SK-N-SH treated with all-trans-retinoic acid at 6 μM for 48 hours (cell line): ENCODE results near the gene NQO2.

Experiments used
- ATAC-seq: fragments of 200-7000 bp; cut with Tn5 transposase; 3 replicates; pipeline ENCODE4 v1.9.1; 2020; ENCODE audit warnings: mild to moderate bottlenecking, moderate library complexity
- ARNTL ChIP-seq: fragments of 450-650 bp; formaldehyde crosslinking; IDR thresholded peaks from 2 replicates; pipeline ENCODE4 v1.5.0; 2020; ENCODE audit warnings: low read depth, mild to moderate bottlenecking, moderate library complexity, borderline replicate concordance
- BACH2 ChIP-seq: fragments of 250-450 bp; sonication (Bioruptor Pico); IDR thresholded peaks from 2 replicates; pipeline ENCODE4 v1.9.0; 2021; ENCODE audit warnings: mild to moderate bottlenecking, borderline replicate concordance
- CREB5 ChIP-seq: fragments of 250-450 bp; sonication (Bioruptor Pico); IDR thresholded peaks from 2 replicates; pipeline ENCODE4 v1.5.1; 2020; ENCODE audit warnings: low read depth, mild to moderate bottlenecking, moderate library complexity
- CSDC2 ChIP-seq: fragments of 250-450 bp; sonication (Bioruptor Pico); IDR thresholded peaks from 2 replicates; pipeline ENCODE4 v1.5.0; 2020; ENCODE audit warnings: mild to moderate bottlenecking, moderate library complexity
- CSRNP3 ChIP-seq: fragments of 250-450 bp; sonication (Bioruptor Pico); IDR thresholded peaks from 2 replicates; pipeline ENCODE4 v1.5.1; 2021; ENCODE audit warnings: mild to moderate bottlenecking, moderate library complexity
- ESRRG ChIP-seq: fragments of 250-450 bp; sonication (Bioruptor Pico); IDR thresholded peaks from 2 replicates; pipeline ENCODE4 v1.6.1; 2021; ENCODE audit warnings: mild to moderate bottlenecking
- GLIS3 ChIP-seq: fragments of 250-450 bp; sonication (Bioruptor Pico); IDR thresholded peaks from 2 replicates; pipeline ENCODE4 v1.5.0; 2020; ENCODE audit warnings: mild to moderate bottlenecking, moderate library complexity
- ISL1 ChIP-seq: fragments of 250-450 bp; sonication (Bioruptor Pico); IDR thresholded peaks from 2 replicates; pipeline ENCODE4 v2.1.2; 2022; ENCODE audit warnings: mild to moderate bottlenecking, moderate library complexity
- PPARA ChIP-seq: fragments of 250-450 bp; sonication (Bioruptor Pico); IDR thresholded peaks from 2 replicates; pipeline ENCODE4 v1.5.0; 2020; ENCODE audit warnings: mild to moderate bottlenecking, borderline replicate concordance
- RARB ChIP-seq: fragments of 250-450 bp; sonication (Bioruptor Pico); IDR thresholded peaks from 2 replicates; pipeline ENCODE4 v1.8.0; 2021; ENCODE audit warnings: mild to moderate bottlenecking, moderate library complexity
- SNAI2 ChIP-seq: fragments of 250-450 bp; sonication (Bioruptor Pico); IDR thresholded peaks from 2 replicates; pipeline ENCODE4 v1.5.0; 2020; ENCODE audit warnings: mild to moderate bottlenecking, moderate library complexity
- TCF4 ChIP-seq: fragments of 250-450 bp; sonication (Bioruptor Pico); IDR thresholded peaks from 2 replicates; pipeline ENCODE4 v1.8.0; 2021; ENCODE audit warnings: mild to moderate bottlenecking, moderate library complexity, borderline replicate concordance
- TOX ChIP-seq: fragments of 250-450 bp; sonication (Bioruptor Pico); IDR thresholded peaks from 2 replicates; pipeline ENCODE4 v1.8.0; 2021; ENCODE audit warnings: mild to moderate bottlenecking, moderate library complexity, borderline replicate concordance
- TSHZ2 ChIP-seq: fragments of 250-450 bp; sonication (Bioruptor Pico); IDR thresholded peaks from 2 replicates; pipeline ENCODE4 v1.5.0; 2020; ENCODE audit warnings: mild to moderate bottlenecking, moderate library complexity
- ZFP3 ChIP-seq: fragments of 250-450 bp; sonication (Bioruptor Pico); IDR thresholded peaks from 2 replicates; pipeline ENCODE4 v1.5.0; 2020; ENCODE audit warnings: mild to moderate bottlenecking, moderate library complexity
- ZFP30 ChIP-seq: fragments of 450-650 bp; formaldehyde crosslinking; IDR thresholded peaks from 2 replicates; pipeline ENCODE4 v1.5.0; 2022; ENCODE audit warnings: mild to moderate bottlenecking, moderate library complexity
- ZNF565 ChIP-seq: fragments of 450-650 bp; formaldehyde crosslinking; conservative IDR thresholded peaks from 2 replicates; pipeline ENCODE4 v1.5.0; 2020; ENCODE audit warnings: low read depth, mild to moderate bottlenecking, moderate library complexity
- ZNF8 ChIP-seq: fragments of 450-650 bp; formaldehyde crosslinking; IDR thresholded peaks from 2 replicates; pipeline ENCODE4 v1.5.0; 2020; ENCODE audit warnings: mild to moderate bottlenecking, moderate library complexity

The NQO2 gene

GRCh38 chr6:2968600-2969135 is 31.0 kb upstream of the NQO2 start (continued):
- TF ChIP-seq CSRNP3 (CRISPR knock-in tag): no peak

- no peak for ATAC-seq
- no peak for TF ChIP-seq TSHZ2
- TF ChIP-seq PPARA: no peak
- TF ChIP-seq GLIS3 (CRISPR knock-in tag): no peak
- TF ChIP-seq ZFP30: no peak
- no peak for TF ChIP-seq ZFP3
- TF ChIP-seq ISL1: no peak
- TF ChIP-seq ZNF565 (CRISPR knock-in tag): no peak
- no peak for TF ChIP-seq ARNTL (CRISPR knock-in tag)
- no peak for TF ChIP-seq RARB (CRISPR knock-in tag)
- no peak for TF ChIP-seq BACH2 (CRISPR knock-in tag)
- no peak for TF ChIP-seq TCF4 (CRISPR knock-in tag)
- TF ChIP-seq CSDC2 (CRISPR knock-in tag): no peak
- no peak for TF ChIP-seq ZNF8 (CRISPR knock-in tag)
Measured at GRCh38 chr6:2969549-2969948, 30.1 kb upstream of the NQO2 start.

- TF ChIP-seq CSRNP3 (CRISPR knock-in tag) (no peak), TCF4 (CRISPR knock-in tag) (no peak), SNAI2 (no peak), TOX (no peak)
Measured at GRCh38 chr6:2970034-2970685, 29.5 kb upstream of the NQO2 start.

GRCh38 chr6:2970753-2971419 is 28.8 kb upstream of the NQO2 start:
- TF ChIP-seq ESRRG (CRISPR knock-in tag): no peak
- TF ChIP-seq CREB5 (CRISPR knock-in tag): no peak
- TF ChIP-seq CSRNP3 (CRISPR knock-in tag): no peak
- no peak for TF ChIP-seq PPARA
- no peak for TF ChIP-seq CSDC2 (CRISPR knock-in tag)
- TF ChIP-seq, all 23 proteins: peak for 0

More at GRCh38 chr6:2970034-2970685, 29.5 kb upstream of the NQO2 start:
- no peak for ATAC-seq

More at GRCh38 chr6:2970753-2971419, 28.8 kb upstream of the NQO2 start:
- ATAC-seq: peak; percentile 81
